Sigmoid colon (tissue), 7 donors: ENCODE results near the gene SSTR5. TPM values are rescaled to one million over a fixed set of nuclear protein-coding genes. Genes with fewer than 3 reads are reported as not detected.

Experiments
- DNase-seq: peaks from one replicate; pipeline ENCODE4 v3.0.0-alpha.2; 2019
- H3K27ac ChIP-seq, 4 donors: fragments of 200-600 bp; sonication (generic); one replicate each; pipeline ENCODE4 v1.5.1; 2016 to 2019; ENCODE audit warnings: mild to moderate bottlenecking in 1 of 4
- H3K27me3 ChIP-seq, 3 donors: fragments of 200-600 bp; sonication (generic); one replicate each; pipeline ENCODE4 v1.5.1; 2019; ENCODE audit warnings: mild to moderate bottlenecking in 1 of 3
- H3K36me3 ChIP-seq, 4 donors: fragments of 200-600 bp; sonication (generic); one replicate each; pipeline ENCODE4 v1.5.1; 2016 to 2019
- H3K4me1 ChIP-seq, 4 donors: fragments of 200-600 bp; sonication (generic); one replicate each; pipeline ENCODE4 v1.5.1; 2017 to 2019
- H3K4me3 ChIP-seq, 4 donors: fragments of 200-600 bp; sonication (generic); one replicate each; pipeline ENCODE4 v1.5.1; 2017 to 2019; ENCODE audit warnings: mild to moderate bottlenecking in 2 of 4, moderate library complexity in 1 of 4
- H3K9me3 ChIP-seq, 4 donors: fragments of 200-600 bp in 3 of 4; sonication (generic) in 3 of 4; one replicate each; pipeline versions ENCODE4 v1.5.1 to v1.6.1; 2013 to 2019
- EP300 ChIP-seq, 4 donors: sonication (generic); formaldehyde crosslinking; IDR thresholded peaks; one replicate each; pipeline ENCODE4 v1.6.1; 2017; ENCODE audit warnings: antibody characterized with exemption in 4 of 4
- POLR2A ChIP-seq, 2 donors: fragments of 450-650 bp; IDR thresholded peaks; one replicate each; pipeline ENCODE4 v1.6.1; 2016; ENCODE audit warnings: antibody characterized with exemption in 2 of 2, mild to moderate bottlenecking in 2 of 2, moderate library complexity in 2 of 2
- POLR2AphosphoS5 ChIP-seq, 4 donors: sonication (generic); formaldehyde crosslinking; IDR thresholded peaks; one replicate each; pipeline ENCODE4 v1.6.1; 2017; ENCODE audit warnings: antibody characterized with exemption in 4 of 4
- WGBS, 2 donors: extraction: QIAGEN DNeasy Blood & Tissue Kit; methylation state at CpG; one replicate each; pipeline ENCODE4 v1.1.7; 2013; 5-methylcytosine and 5-hydroxymethylcytosine counted together
- intact Hi-C: fragments of 100-400 bp; cut with DNase I; formaldehyde crosslinking; loops from one replicate; pipeline ENCODE4 v1.15.1; 2023
- polyA plus RNA-seq, 3 donors: library from polyadenylated mRNA; stranded (reverse); fragments of 200-250 nt; gene quantifications; one replicate each; pipeline ENCODE4 v1.2.3, GENCODE V29; 2013
- total RNA-seq, 4 donors: library from RNA; depleted of rRNA; stranded (reverse); fragments of >200 nt; gene quantifications; one replicate each; pipeline ENCODE4 v1.1.0, GENCODE V29; 2016
- TF ChIP-seq, protein P1 (sequence below), 4 experiments: fragments of 450-650 bp in 3 of 4; fragments of 200-600 bp in 1 of 4; IDR thresholded peaks; one replicate each; pipeline ENCODE4 v1.5.1; 2016 to 2019; ENCODE audit warnings: antibody characterized with exemption in 4 of 4, mild to moderate bottlenecking in 3 of 4, moderate library complexity in 2 of 4
- donor health status: healthy with polysubstance abuse.
- donor health status: Bipolar disorder and iron deficiency.
- donor health status: healthy.

Gene SSTR5
- total and polyA plus RNA-seq, 7 donors: 0.04 TPM; not detected in 6

DNA sequence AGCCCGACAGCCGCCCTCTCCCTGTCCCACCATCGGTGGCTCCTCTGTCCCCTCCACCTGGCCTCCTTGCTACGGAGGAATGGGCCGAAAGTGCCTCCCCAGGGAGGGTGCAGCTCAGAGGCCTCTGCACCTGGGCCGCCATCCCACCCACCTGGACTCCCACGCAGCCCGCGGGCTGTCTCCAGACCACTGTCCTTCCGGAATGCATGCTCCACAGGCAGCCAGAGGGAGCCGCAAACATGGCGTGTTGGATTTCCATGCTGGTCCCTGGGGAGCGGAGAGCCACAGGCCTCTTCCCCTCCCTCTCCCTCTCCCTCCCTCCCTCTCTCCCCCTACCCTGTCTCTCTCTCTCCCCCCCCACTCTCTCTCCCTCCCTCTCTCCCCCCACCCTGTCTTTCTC, 3.0 kb downstream of the SSTR5 start:
- H3K4me1 ChIP-seq: no peaks in the 10 kb centered on the region
- TF ChIP-seq POLR2A (IDR thresholded peaks at IDR 0.05): no peak
- TF ChIP-seq, protein P1, sequence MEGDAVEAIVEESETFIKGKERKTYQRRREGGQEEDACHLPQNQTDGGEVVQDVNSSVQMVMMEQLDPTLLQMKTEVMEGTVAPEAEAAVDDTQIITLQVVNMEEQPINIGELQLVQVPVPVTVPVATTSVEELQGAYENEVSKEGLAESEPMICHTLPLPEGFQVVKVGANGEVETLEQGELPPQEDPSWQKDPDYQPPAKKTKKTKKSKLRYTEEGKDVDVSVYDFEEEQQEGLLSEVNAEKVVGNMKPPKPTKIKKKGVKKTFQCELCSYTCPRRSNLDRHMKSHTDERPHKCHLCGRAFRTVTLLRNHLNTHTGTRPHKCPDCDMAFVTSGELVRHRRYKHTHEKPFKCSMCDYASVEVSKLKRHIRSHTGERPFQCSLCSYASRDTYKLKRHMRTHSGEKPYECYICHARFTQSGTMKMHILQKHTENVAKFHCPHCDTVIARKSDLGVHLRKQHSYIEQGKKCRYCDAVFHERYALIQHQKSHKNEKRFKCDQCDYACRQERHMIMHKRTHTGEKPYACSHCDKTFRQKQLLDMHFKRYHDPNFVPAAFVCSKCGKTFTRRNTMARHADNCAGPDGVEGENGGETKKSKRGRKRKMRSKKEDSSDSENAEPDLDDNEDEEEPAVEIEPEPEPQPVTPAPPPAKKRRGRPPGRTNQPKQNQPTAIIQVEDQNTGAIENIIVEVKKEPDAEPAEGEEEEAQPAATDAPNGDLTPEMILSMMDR (IDR thresholded peaks at IDR 0.05): no peak
- no peak for TF ChIP-seq EP300 (IDR thresholded peaks at IDR 0.05)
- TF ChIP-seq POLR2AphosphoS5 (IDR thresholded peaks at IDR 0.05): no peak
- 78 to 87% methylated on average over 13 of the region's 13 CpGs for WGBS, 2 donors
- DNase-seq: no peak
- no peak overlapping the region for H3K4me3 ChIP-seq
- no peaks in the 10 kb centered on the region for H3K36me3 ChIP-seq
- H3K9me3 ChIP-seq: no peaks in the 10 kb centered on the region
- H3K27me3 ChIP-seq: peaks cover 32 to 94% (median 85%) of the 10 kb centered on the region in 3 donors
- no peak overlapping the region for H3K27ac ChIP-seq
- intact Hi-C loops: no loop called here

DNA sequence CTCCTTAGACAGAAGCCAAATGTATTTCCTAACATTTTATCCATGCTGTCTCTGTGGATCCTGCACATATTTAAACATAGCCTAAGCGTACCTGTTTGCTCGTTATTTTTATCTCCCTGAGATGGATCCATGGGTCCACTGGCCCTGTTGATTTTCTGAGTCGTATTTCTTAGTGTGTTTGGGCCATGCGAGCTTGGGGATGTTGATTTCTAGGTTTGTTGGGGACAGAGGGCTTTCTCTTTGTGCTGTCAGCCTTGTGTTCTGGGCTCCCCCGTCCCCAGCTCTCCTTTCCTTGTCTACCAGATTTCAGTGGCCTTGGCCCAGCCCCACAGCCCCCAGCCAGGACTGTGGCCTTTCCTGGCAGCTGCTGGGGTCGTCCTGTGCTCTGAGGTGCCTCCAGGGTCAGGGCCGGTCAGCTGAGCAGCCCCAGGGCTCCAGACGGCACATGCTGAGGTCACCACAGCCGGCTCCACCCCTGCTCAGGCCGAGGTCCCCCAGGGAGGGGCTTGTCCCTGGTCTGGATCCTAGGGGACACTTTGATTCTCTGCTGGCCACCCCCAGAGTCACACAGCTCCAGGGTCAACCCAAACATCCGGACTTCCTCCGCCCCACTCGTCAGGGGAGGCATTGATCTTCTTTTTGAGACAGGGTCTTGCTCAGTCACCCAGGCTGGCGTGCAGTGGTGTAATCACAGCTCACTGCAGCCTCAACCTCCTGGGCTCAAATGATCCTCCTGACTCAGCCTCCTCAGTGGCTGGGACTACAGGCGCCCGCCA, 4.4 kb downstream of the SSTR5 start:
- TF ChIP-seq POLR2AphosphoS5 (IDR thresholded peaks at IDR 0.05) (no peak), EP300 (IDR thresholded peaks at IDR 0.05) (no peak), POLR2A (IDR thresholded peaks at IDR 0.05) (no peak)
- TF ChIP-seq, protein P1 (IDR thresholded peaks at IDR 0.05): no peak
- 44 to 49% methylated on average over 16 of the region's 16 CpGs for WGBS, 2 donors
- H3K27ac ChIP-seq: no peak overlapping the region
- no peak overlapping the region for H3K4me3 ChIP-seq
- H3K9me3 ChIP-seq: no peaks in the 10 kb centered on the region
- H3K36me3 ChIP-seq: no peaks in the 10 kb centered on the region
- intact Hi-C loops: no loop called here
- no peaks in the 10 kb centered on the region for H3K4me1 ChIP-seq
- peaks cover 27 to 94% (median 85%) of the 10 kb centered on the region in 3 donors for H3K27me3 ChIP-seq
- no peak for DNase-seq

DNA sequence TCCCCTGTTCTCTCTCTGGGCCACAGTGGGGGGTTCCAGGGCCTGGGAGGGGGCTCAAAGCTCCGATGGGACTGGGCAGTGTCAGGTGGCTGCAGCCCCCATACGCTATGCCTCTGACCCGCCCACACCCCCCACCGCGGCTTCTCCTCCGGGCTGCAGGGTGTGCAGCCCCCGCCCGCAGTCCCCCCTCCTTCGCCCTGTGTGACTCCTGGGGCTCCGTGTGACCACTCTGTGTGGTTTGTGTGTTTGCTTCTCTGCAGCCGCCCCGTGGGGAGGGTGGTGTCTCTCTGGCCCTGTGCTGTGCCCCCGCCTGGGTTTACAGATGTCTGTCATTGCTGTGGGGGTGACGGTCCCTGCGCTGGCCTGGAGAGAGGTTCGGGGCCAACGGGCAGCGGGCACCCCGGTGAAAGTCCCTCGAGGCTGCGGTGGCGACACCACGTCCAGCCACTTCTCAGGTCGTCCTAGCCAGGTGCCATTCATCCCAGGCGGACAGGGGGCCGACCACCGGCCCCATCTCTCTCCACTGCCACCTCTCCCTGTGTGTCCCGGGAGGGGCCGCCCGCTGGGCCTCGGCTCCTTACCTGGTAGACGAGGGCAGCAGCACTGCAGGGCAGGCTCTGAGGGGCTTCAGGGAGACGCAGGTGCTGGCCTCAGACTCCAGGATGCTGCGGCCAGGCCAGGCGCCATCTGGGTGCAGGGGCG, 5.5 kb downstream of the SSTR5 start:
- Histone ChIP-seq H3K4me3 (no peak overlapping the region), H3K4me1 (no peaks in the 10 kb centered on the region), H3K36me3 (no peaks in the 10 kb centered on the region), H3K9me3 (no peaks in the 10 kb centered on the region), H3K27ac (no peak overlapping the region), H3K27me3 (peaks cover 21 to 94% (median 85%) of the 10 kb centered on the region in 3 donors)
- WGBS, 2 donors: 37 to 66% methylated on average over 36 of the region's 36 CpGs
- TF ChIP-seq POLR2A (IDR thresholded peaks at IDR 0.05) (no peak), EP300 (IDR thresholded peaks at IDR 0.05) (no peak), POLR2AphosphoS5 (IDR thresholded peaks at IDR 0.05) (no peak)
- TF ChIP-seq, protein P1 (IDR thresholded peaks at IDR 0.05): no peak
- intact Hi-C loops: no loop called here
- DNase-seq: no peak

DNA sequence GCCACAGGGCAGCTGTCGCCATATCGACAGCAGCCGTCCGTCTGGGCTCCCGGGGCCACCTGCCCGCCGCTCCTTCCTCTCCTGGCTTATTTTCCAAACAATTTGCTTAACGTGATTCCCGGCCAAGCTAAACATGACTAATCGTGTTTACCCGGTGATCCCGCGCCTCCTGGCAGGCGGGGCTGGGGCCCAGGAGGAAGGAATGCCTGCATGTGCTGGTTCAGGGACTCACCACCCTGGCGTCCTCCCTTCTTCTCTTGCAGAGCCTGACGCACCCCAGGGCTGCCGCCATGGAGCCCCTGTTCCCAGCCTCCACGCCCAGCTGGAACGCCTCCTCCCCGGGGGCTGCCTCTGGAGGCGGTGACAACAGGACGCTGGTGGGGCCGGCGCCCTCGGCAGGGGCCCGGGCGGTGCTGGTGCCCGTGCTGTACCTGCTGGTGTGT, 6.1 kb downstream of the SSTR5 start:
- TF ChIP-seq, protein P1 (IDR thresholded peaks at IDR 0.05): no peak
- no peak for TF ChIP-seq POLR2AphosphoS5 (IDR thresholded peaks at IDR 0.05)
- no peak for TF ChIP-seq EP300 (IDR thresholded peaks at IDR 0.05)
- no peak for TF ChIP-seq POLR2A (IDR thresholded peaks at IDR 0.05)
- Histone ChIP-seq H3K27ac (no peak overlapping the region), H3K4me1 (no peaks in the 10 kb centered on the region), H3K36me3 (no peaks in the 10 kb centered on the region), H3K4me3 (no peak overlapping the region), H3K27me3 (peaks cover 20 to 94% (median 85%) of the 10 kb centered on the region in 3 donors), H3K9me3 (no peaks in the 10 kb centered on the region)
- intact Hi-C loops: no loop called here
- no peak for DNase-seq
- WGBS, 2 donors: 10 to 53% methylated on average over 28 of the region's 28 CpGs
